CD8-positive, alpha-beta memory T cell (primary cell): Measurements from ENCODE around the gene HES1. TPM values are rescaled to one million over a fixed set of nuclear protein-coding genes. Genes with fewer than 3 reads are reported as not detected.

Experiments
- CTCF ChIA-PET: fragments of 350-600 bp; sonication (Branson Sonifier 250); formaldehyde crosslinking; loops from one replicate; lab custom pipeline; 2021; ENCODE audit warnings: antibody characterized with exemption; lab: Charles Lee
- POLR2A ChIA-PET: fragments of 350-600 bp; sonication (Branson Sonifier 250); formaldehyde crosslinking; loops from one replicate; lab custom pipeline; 2021; ENCODE audit warnings: antibody characterized with exemption; lab: Charles Lee
- DNase-seq, 5 donors: peaks; one replicate each; pipeline versions ENCODE4 v3.0.0 to v3.0.0-alpha.2; 2020 to 2022; ENCODE audit warnings: mixed read lengths in 1 of 5
- H3K27ac ChIP-seq: one replicate; pipeline ENCODE4 v1.7.0; 2013; ENCODE audit warnings: low read depth, mild to moderate bottlenecking, low read length, moderate library complexity
- H3K27me3 ChIP-seq: 2 replicates; pipeline ENCODE4 v1.7.0; 2013; ENCODE audit warnings: low read length, mild to moderate bottlenecking; ENCODE audit not compliant: insufficient read depth, poor library complexity, severe bottlenecking
- H3K36me3 ChIP-seq: 2 replicates; pipeline ENCODE4 v1.7.0; 2013; ENCODE audit warnings: mild to moderate bottlenecking, low read length, moderate library complexity; ENCODE audit not compliant: insufficient read depth
- H3K4me1 ChIP-seq: 2 replicates; pipeline ENCODE4 v1.7.0; 2013; ENCODE audit warnings: mild to moderate bottlenecking, low read length, moderate library complexity; ENCODE audit not compliant: insufficient read depth
- H3K4me3 ChIP-seq: 2 replicates; pipeline ENCODE4 v1.7.0; 2013; ENCODE audit warnings: mild to moderate bottlenecking, low read length
- H3K9me3 ChIP-seq: 2 replicates; pipeline ENCODE4 v1.7.0; 2013; ENCODE audit warnings: mild to moderate bottlenecking, low read length
- H3K27ac Mint-ChIP-seq, 8 donors: one replicate each; pipeline ENCODE4 v1.8.0; 2020 to 2021; ENCODE audit warnings: mixed read lengths in 8 of 8, mild to moderate bottlenecking in 6 of 8, inconsistent platforms in 3 of 8, moderate library complexity in 3 of 8
- H3K27me3 Mint-ChIP-seq, 2 donors: one replicate each; pipeline ENCODE4 v1.8.0; 2020 to 2021; ENCODE audit warnings: mixed read lengths in 2 of 2, mild to moderate bottlenecking in 1 of 2, moderate library complexity in 1 of 2
- H3K36me3 Mint-ChIP-seq, 3 donors: one replicate each; pipeline ENCODE4 v1.8.0; 2020 to 2021; ENCODE audit warnings: mixed read lengths in 3 of 3, inconsistent platforms in 1 of 3, mild to moderate bottlenecking in 1 of 3
- H3K4me1 Mint-ChIP-seq, 3 donors: one replicate each; pipeline ENCODE4 v1.8.0; 2020 to 2021; ENCODE audit warnings: mixed read lengths in 3 of 3, inconsistent platforms in 1 of 3, mild to moderate bottlenecking in 1 of 3
- H3K4me3 Mint-ChIP-seq, 7 donors: one replicate each; pipeline ENCODE4 v1.8.0; 2020 to 2021; ENCODE audit warnings: mixed read lengths in 7 of 7, mild to moderate bottlenecking in 6 of 7, moderate library complexity in 4 of 7, inconsistent platforms in 2 of 7
- H3K9me3 Mint-ChIP-seq, 5 donors: one replicate each; pipeline ENCODE4 v1.8.0; 2020 to 2022; ENCODE audit warnings: mixed read lengths in 5 of 5, mild to moderate bottlenecking in 3 of 5, moderate library complexity in 2 of 5, inconsistent platforms in 1 of 5
- polyA plus RNA-seq: library from polyadenylated mRNA; unstranded; fragments of 300-500 nt; fragmentation: Illumina TruSeq; gene quantifications from one replicate; pipeline ENCODE4 v1.2.3, GENCODE V29; 2021
- total RNA-seq, 2 experiments: library from RNA; stranded (reverse); gene quantifications; one replicate each; pipeline ENCODE4 v1.2.3, GENCODE V29; 2021

The HES1 gene
- total and polyA plus RNA-seq, 3 experiments from 2014 or later, result not detected

- CTCF ChIA-PET, result no interaction called here
- H3K4me3 Mint-ChIP-seq, result no peak overlapping the region
- H3K27me3 ChIP-seq, result no peaks in the 10 kb centered on the region
- no peak overlapping the region for H3K27ac ChIP-seq
- no peak for DNase-seq
- H3K27me3 Mint-ChIP-seq, result peaks cover 19 to 45% of the 10 kb centered on the region in 2 donors
- no peaks in the 10 kb centered on the region for H3K36me3 Mint-ChIP-seq
- H3K4me3 ChIP-seq, result no peak overlapping the region
- POLR2A ChIA-PET, result no interaction called here
- no peaks in the 10 kb centered on the region for H3K4me1 ChIP-seq
- H3K4me1 Mint-ChIP-seq, result no peaks in the 10 kb centered on the region
- no peaks in the 10 kb centered on the region for H3K9me3 ChIP-seq
- no peaks in the 10 kb centered on the region for H3K9me3 Mint-ChIP-seq
- H3K36me3 ChIP-seq, result no peaks in the 10 kb centered on the region
- no peak overlapping the region for H3K27ac Mint-ChIP-seq
Observed at GRCh38 chr3:194168994-194169393, 33.0 kb downstream of the HES1 start.

- Histone ChIP-seq H3K4me1 (no peaks in the 10 kb centered on the region), H3K27me3 (no peaks in the 10 kb centered on the region), H3K4me3 (no peak overlapping the region), H3K9me3 (no peaks in the 10 kb centered on the region), H3K36me3 (no peaks in the 10 kb centered on the region), H3K27ac (no peak overlapping the region)
- H3K36me3 Mint-ChIP-seq, result no peaks in the 10 kb centered on the region
- no peaks in the 10 kb centered on the region for H3K4me1 Mint-ChIP-seq
- H3K27ac Mint-ChIP-seq, result no peak overlapping the region
- H3K4me3 Mint-ChIP-seq, result no peak overlapping the region
- no peaks in the 10 kb centered on the region for H3K9me3 Mint-ChIP-seq
- peaks cover 21 to 46% of the 10 kb centered on the region in 2 donors for H3K27me3 Mint-ChIP-seq
- POLR2A ChIA-PET, result no interaction called here
- CTCF ChIA-PET, result no interaction called here
- DNase-seq, result no peak
Observed at GRCh38 chr3:194169595-194169994, 33.6 kb downstream of the HES1 start.

GRCh38 chr3:194170793-194171192 lies 34.8 kb downstream of the HES1 start:
- H3K4me3 Mint-ChIP-seq, result no peak overlapping the region
- no peaks in the 10 kb centered on the region for H3K9me3 Mint-ChIP-seq
- H3K27ac ChIP-seq, result no peak overlapping the region
- H3K4me1 Mint-ChIP-seq, result no peaks in the 10 kb centered on the region
- DNase-seq, result no peak
- H3K9me3 ChIP-seq, result no peaks in the 10 kb centered on the region
- POLR2A ChIA-PET, result no interaction called here
- H3K36me3 ChIP-seq, result no peaks in the 10 kb centered on the region
- peaks cover 21 to 46% of the 10 kb centered on the region in 2 donors for H3K27me3 Mint-ChIP-seq
- no peaks in the 10 kb centered on the region for H3K36me3 Mint-ChIP-seq
- H3K4me1 ChIP-seq, result no peaks in the 10 kb centered on the region
- H3K27me3 ChIP-seq, result no peaks in the 10 kb centered on the region
- no peak overlapping the region for H3K4me3 ChIP-seq
- CTCF ChIA-PET, result no interaction called here
- no peak overlapping the region for H3K27ac Mint-ChIP-seq

- H3K27me3 Mint-ChIP-seq, result peaks cover 14 to 28% of the 10 kb centered on the region in 2 donors
- peaks cover 0 to 2% (median 0%) of the 10 kb centered on the region in 5 donors for H3K9me3 Mint-ChIP-seq
- H3K4me3 ChIP-seq, result no peak overlapping the region
- H3K9me3 ChIP-seq, result no peaks in the 10 kb centered on the region
- H3K27ac Mint-ChIP-seq, result no peak overlapping the region
- ChIA-PET CTCF (no interaction called here), POLR2A (no interaction called here)
- no peak overlapping the region for H3K4me3 Mint-ChIP-seq
- no peaks in the 10 kb centered on the region for H3K4me1 ChIP-seq
- H3K27me3 ChIP-seq, result no peaks in the 10 kb centered on the region
- no peak for DNase-seq
- no peaks in the 10 kb centered on the region for H3K4me1 Mint-ChIP-seq
- H3K27ac ChIP-seq, result no peak overlapping the region
- no peaks in the 10 kb centered on the region for H3K36me3 Mint-ChIP-seq
- no peaks in the 10 kb centered on the region for H3K36me3 ChIP-seq
Observed at GRCh38 chr3:194174406-194174805, 38.5 kb downstream of the HES1 start.

GRCh38 chr3:194174980-194175379 lies 39.0 kb downstream of the HES1 start:
- Mint-ChIP-seq H3K4me1 (no peaks in the 10 kb centered on the region), H3K9me3 (peaks cover 0 to 2% (median 0%) of the 10 kb centered on the region in 5 donors), H3K27me3 (peaks cover 12 to 26% of the 10 kb centered on the region in 2 donors), H3K27ac (no peak overlapping the region), H3K36me3 (no peaks in the 10 kb centered on the region), H3K4me3 (no peak overlapping the region)
- H3K27ac ChIP-seq, result no peak overlapping the region
- H3K4me3 ChIP-seq, result no peak overlapping the region
- ChIA-PET POLR2A (interaction anchor here (0.7 kb wide), 1 partner anchor 69 kb away, joined by 7 read pairs; no protein-coding TSS in a partner anchor), CTCF (no interaction called here)
- no peaks in the 10 kb centered on the region for H3K9me3 ChIP-seq
- no peaks in the 10 kb centered on the region for H3K27me3 ChIP-seq
- no peaks in the 10 kb centered on the region for H3K4me1 ChIP-seq
- H3K36me3 ChIP-seq, result no peaks in the 10 kb centered on the region
- DNase-seq, result no peak

GRCh38 chr3:194176274-194176991 lies 40.5 kb downstream of the HES1 start:
- H3K27me3 ChIP-seq, result no peaks in the 10 kb centered on the region
- H3K9me3 ChIP-seq, result no peaks in the 10 kb centered on the region
- DNase-seq, result no peak
- H3K4me3 ChIP-seq, result no peak overlapping the region
- no peak overlapping the region for H3K4me3 Mint-ChIP-seq
- H3K4me1 Mint-ChIP-seq, result no peaks in the 10 kb centered on the region
- POLR2A ChIA-PET, result no interaction called here
- CTCF ChIA-PET, result no interaction called here
- no peaks in the 10 kb centered on the region for H3K36me3 Mint-ChIP-seq
- no peak overlapping the region for H3K27ac ChIP-seq
- H3K9me3 Mint-ChIP-seq, result peaks cover 0 to 2% (median 0%) of the 10 kb centered on the region in 5 donors
- H3K36me3 ChIP-seq, result no peaks in the 10 kb centered on the region
- H3K4me1 ChIP-seq, result no peaks in the 10 kb centered on the region
- peaks cover 12 to 23% of the 10 kb centered on the region in 2 donors for H3K27me3 Mint-ChIP-seq
- H3K27ac Mint-ChIP-seq, result no peak overlapping the region

GRCh38 chr3:194177141-194177540 lies 41.2 kb downstream of the HES1 start:
- DNase-seq, result no peak
- Mint-ChIP-seq H3K27ac (no peak overlapping the region), H3K4me3 (no peak overlapping the region), H3K27me3 (peaks cover 12 to 22% of the 10 kb centered on the region in 2 donors), H3K4me1 (no peaks in the 10 kb centered on the region), H3K9me3 (peaks cover 0 to 2% (median 0%) of the 10 kb centered on the region in 5 donors), H3K36me3 (no peaks in the 10 kb centered on the region)
- no peaks in the 10 kb centered on the region for H3K27me3 ChIP-seq
- H3K4me3 ChIP-seq, result no peak overlapping the region
- H3K9me3 ChIP-seq, result no peaks in the 10 kb centered on the region
- ChIA-PET CTCF (no interaction called here), POLR2A (no interaction called here)
- no peaks in the 10 kb centered on the region for H3K36me3 ChIP-seq
- no peak overlapping the region for H3K27ac ChIP-seq
- H3K4me1 ChIP-seq, result no peaks in the 10 kb centered on the region

GRCh38 chr3:194178128-194178527 lies 42.2 kb downstream of the HES1 start:
- H3K4me3 ChIP-seq, result no peak overlapping the region
- no peaks in the 10 kb centered on the region for H3K27me3 ChIP-seq
- H3K27me3 Mint-ChIP-seq, result peaks cover 8 to 12% of the 10 kb centered on the region in 2 donors
- H3K27ac Mint-ChIP-seq, result no peak overlapping the region
- H3K27ac ChIP-seq, result no peak overlapping the region
- H3K4me3 Mint-ChIP-seq, result no peak overlapping the region
- peaks cover 0 to 2% (median 0%) of the 10 kb centered on the region in 5 donors for H3K9me3 Mint-ChIP-seq
- H3K4me1 Mint-ChIP-seq, result no peaks in the 10 kb centered on the region
- H3K9me3 ChIP-seq, result no peaks in the 10 kb centered on the region
- H3K36me3 Mint-ChIP-seq, result no peaks in the 10 kb centered on the region
- no peak for DNase-seq
- POLR2A ChIA-PET, result no interaction called here
- H3K4me1 ChIP-seq, result no peaks in the 10 kb centered on the region
- H3K36me3 ChIP-seq, result no peaks in the 10 kb centered on the region
- CTCF ChIA-PET, result no interaction called here
